Measurements from ENCODE around the gene LTB4R. TPM values are rescaled to one million over a fixed set of nuclear protein-coding genes. Genes with fewer than 3 reads are reported as not detected.

Gene LTB4R
- total and polyA plus RNA-seq, 9 of the 15 experiments (the other 6 are each of a cell fraction or from before 2014, with no cell fraction given): 0.38 to 10.5 (median 2.8) TPM

- TF ChIP-seq CHD2 (IDR thresholded peaks at IDR 0.05; ENCODE audit: low read depth, low read length): no peak
- no peak for TF ChIP-seq PPARD (CRISPR knock-in tag; IDR thresholded peaks at IDR 0.05)
- peak; percentile 89 for TF ChIP-seq RBBP5 (IDR thresholded peaks at IDR 0.05; ENCODE audit: borderline replicate concordance, insufficient read depth, low read length, poor library complexity, severe bottlenecking)
- TF ChIP-seq STAT5A (IDR thresholded peaks at IDR 0.05; ENCODE audit: borderline replicate concordance, low read length): no peak; the same call in 1 of the 2 replicates
- no peak for TF ChIP-seq ZNF444 (CRISPR knock-in tag; IDR thresholded peaks at IDR 0.05)
- no peak for TF ChIP-seq MLLT1 (IDR thresholded peaks at IDR 0.05)
- TF ChIP-seq ARID4B (CRISPR knock-in tag; IDR thresholded peaks at IDR 0.05): peak; percentile 20; the same call in 1 of the 2 replicates
- no peak; the same call in none of the 2 replicates for TF ChIP-seq POLR2H (tag; IDR thresholded peaks at IDR 0.05; ENCODE audit: low read depth)
- TF ChIP-seq NR2C2 (CRISPR knock-in tag; IDR thresholded peaks at IDR 0.05): no peak
- 0 out of 2 replicates have a peak, but pooled peaks have one; percentile 64 for TF ChIP-seq NR2C2 (tag; IDR thresholded peaks at IDR 0.05)
- no peak for TF ChIP-seq OTX1 (CRISPR knock-in tag; IDR thresholded peaks at IDR 0.05)
- no peak; the same call in 1 of the 2 replicates for TF ChIP-seq SP1 (CRISPR knock-in tag; IDR thresholded peaks at IDR 0.05)
- TF ChIP-seq MAX (CRISPR knock-in tag; IDR thresholded peaks at IDR 0.05): peak; percentile 88
- no peak for TF ChIP-seq E2F8 (IDR thresholded peaks at IDR 0.05; ENCODE audit: low read depth, partially characterized antibody)
- no peak for TF ChIP-seq DLX4 (CRISPR knock-in tag; IDR thresholded peaks at IDR 0.05)
- peak; percentile 41; the same call in 1 of the 2 replicates for TF ChIP-seq E2F1 (CRISPR knock-in tag; IDR thresholded peaks at IDR 0.05)
Observed at GRCh38 chr14:24271134-24271833, 40.0 kb upstream of the LTB4R start, which contains the start of gene RABGGTA (continued).

Measured in K562 (cell line).